ENCODE measurements around the gene DENND1A.

DENND1A gene

GRCh38 chr9:123421801-123422455 lies 508.0 kb downstream of the DENND1A start:
- no peak for DNase-seq

- DNase-seq = no peak
Observed at GRCh38 chr9:123421186-123421585, 508.7 kb downstream of the DENND1A start.

- DNase-seq = no peak
Observed at GRCh38 chr9:123420592-123421111, 509.3 kb downstream of the DENND1A start.

GRCh38 chr9:123419721-123420591 lies 510.0 kb downstream of the DENND1A start:
- no peak for DNase-seq

- DNase-seq = no peak
Observed at GRCh38 chr9:123419091-123419490, 510.8 kb downstream of the DENND1A start.

GRCh38 chr9:123418506-123418905 lies 511.4 kb downstream of the DENND1A start:
- DNase-seq = no peak

GRCh38 chr9:123418052-123418430 lies 511.9 kb downstream of the DENND1A start:
- DNase-seq = no peak

- DNase-seq = no peak
Observed at GRCh38 chr9:123417289-123418051, 512.5 kb downstream of the DENND1A start.

GRCh38 chr9:123416176-123416575 lies 513.8 kb downstream of the DENND1A start:
- no peak for DNase-seq

GRCh38 chr9:123414936-123415930 lies 514.7 kb downstream of the DENND1A start:
- DNase-seq = no peak

GRCh38 chr9:123414204-123414603 lies 515.7 kb downstream of the DENND1A start:
- DNase-seq = no peak

GRCh38 chr9:123412171-123412820 lies 517.6 kb downstream of the DENND1A start:
- DNase-seq = no peak

GRCh38 chr9:123411636-123412035 lies 518.3 kb downstream of the DENND1A start:
- DNase-seq = no peak

- DNase-seq = no peak
Observed at GRCh38 chr9:123411191-123411590, 518.7 kb downstream of the DENND1A start.

- no peak for DNase-seq
Observed at GRCh38 chr9:123410281-123410910, 519.5 kb downstream of the DENND1A start.

- no peak for DNase-seq
Observed at GRCh38 chr9:123408313-123409262, 521.3 kb downstream of the DENND1A start.

GRCh38 chr9:123407217-123407851 lies 522.6 kb downstream of the DENND1A start:
- DNase-seq = no peak

GRCh38 chr9:123406691-123407216 lies 523.2 kb downstream of the DENND1A start:
- DNase-seq = no peak

- DNase-seq = no peak
Observed at GRCh38 chr9:123406016-123406415, 523.9 kb downstream of the DENND1A start.

Data from stimulated activated CD4-positive, alpha-beta T cell treated with anti-CD3 and anti-CD28 coated beads, Interleukin-15, amount 100 ng/mL, for 24 hours (primary cell).